Right renal cortex interstitium (tissue), 3 donors: Measurements from ENCODE around the gene HSBP1. TPM values are rescaled to one million over a fixed set of nuclear protein-coding genes. Genes with fewer than 3 reads are reported as not detected.

Experiments
- DNase-seq, 3 donors: peaks; one replicate each; pipeline ENCODE4 v3.0.0-alpha.2; 2013; ENCODE audit warnings: low read depth in 3 of 3, low spot score in 2 of 3
- polyA plus RNA-seq, 3 donors: library from polyadenylated mRNA; unstranded; fragments of 120-200 nt; gene quantifications; one replicate each; pipeline ENCODE4 v1.2.1, GENCODE V29; 2013; ENCODE audit not compliant: insufficient read length in 3 of 3

Gene HSBP1
- polyA plus RNA-seq, 3 donors, result 220 to 247 (median 236) TPM

GRCh38 chr16:83802554-83803205 lies 5.1 kb upstream of the HSBP1 start:
- DNase-seq, result no peak

DNA sequence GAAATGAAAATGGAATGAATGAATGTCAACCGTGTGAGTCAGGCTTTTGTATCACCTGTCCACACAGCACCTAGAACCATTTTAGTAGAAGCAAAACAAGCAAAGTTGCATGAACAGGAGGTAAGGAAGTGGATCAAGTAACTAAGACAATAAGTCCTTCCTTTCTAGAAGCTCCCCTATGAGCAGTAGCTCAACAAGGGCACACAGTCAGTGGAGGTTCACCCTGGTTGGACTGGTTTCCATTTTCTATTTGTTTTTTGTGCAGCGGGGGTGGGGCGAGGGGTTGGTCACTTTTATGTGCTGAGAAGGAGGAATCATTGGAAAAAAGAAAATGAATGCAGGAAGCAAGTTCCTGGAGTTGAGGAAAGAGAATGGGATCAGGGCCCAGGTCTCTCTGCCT lies 4.0 kb upstream of the HSBP1 start:
- DNase-seq, result no peak

GRCh38 chr16:83804366-83804765 lies 3.4 kb upstream of the HSBP1 start:
- DNase-seq, result no peak

GRCh38 chr16:83806036-83806435 lies 1.7 kb upstream of the HSBP1 start:
- no peak for DNase-seq

DNA sequence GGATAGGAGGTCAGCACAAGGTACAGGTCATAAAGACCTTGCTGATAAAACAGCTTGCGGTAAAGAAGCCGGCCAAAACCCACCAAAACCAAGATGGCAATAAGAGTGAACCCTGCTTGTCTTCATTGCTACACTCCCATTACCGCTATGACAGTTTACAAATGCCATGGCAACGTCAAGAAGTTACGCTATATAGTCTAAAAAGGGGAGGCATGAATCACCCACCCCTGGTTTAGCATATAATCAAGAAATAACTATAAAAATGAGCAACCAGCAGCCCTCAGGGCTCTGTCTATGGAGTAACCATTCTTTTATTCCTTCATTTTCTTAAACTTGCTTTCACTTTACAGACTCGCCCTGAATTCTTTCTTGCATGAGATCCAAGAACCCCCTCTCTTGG lies 1.0 kb upstream of the HSBP1 start:
- no peak for DNase-seq

- no peak for DNase-seq
These were observed 460 bp upstream of the HSBP1 start for GRCh38 chr16:83807327-83807709.

DNA sequence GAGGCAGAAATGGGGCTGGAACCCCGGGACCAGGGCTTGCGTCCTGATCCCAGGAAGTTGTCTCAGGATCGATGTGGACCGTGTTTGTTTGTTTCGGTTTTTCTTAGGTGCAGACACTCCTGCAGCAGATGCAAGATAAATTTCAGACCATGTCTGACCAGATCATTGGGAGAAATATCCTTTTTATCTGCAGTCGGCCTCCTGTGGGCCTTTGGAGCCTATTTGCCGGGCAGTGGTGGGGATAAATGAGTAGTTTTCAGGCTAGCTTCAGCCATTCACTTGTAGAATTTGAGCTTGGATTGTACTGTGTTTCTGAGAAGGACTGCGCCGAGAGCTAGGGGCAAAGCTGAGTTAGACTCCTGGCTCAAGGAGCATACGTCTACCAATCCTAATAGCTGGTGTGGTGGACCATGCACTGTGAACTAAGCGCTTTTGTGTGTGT lies 816 bp downstream of the HSBP1 start:
- no peak for DNase-seq

DNA sequence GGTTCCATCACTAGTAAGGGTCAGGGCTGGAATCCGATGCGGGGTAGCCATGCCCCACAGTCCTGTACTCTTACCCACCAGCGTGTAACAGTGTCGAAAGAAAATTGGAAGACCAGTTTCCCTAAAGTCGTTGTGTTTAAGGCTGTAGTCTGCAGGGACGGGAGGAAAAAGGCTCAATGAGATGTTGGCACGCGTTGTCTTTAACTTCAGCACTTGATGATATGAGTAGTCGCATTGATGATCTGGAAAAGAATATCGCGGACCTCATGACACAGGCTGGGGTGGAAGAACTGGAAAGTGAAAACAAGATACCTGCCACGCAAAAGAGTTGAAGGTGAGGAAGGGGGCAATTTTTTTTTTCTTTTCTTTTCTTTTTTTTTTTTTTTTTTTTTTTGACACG lies 1.3 kb downstream of the HSBP1 start:
- no peak for DNase-seq

- DNase-seq, result no peak
These were observed 3.1 kb downstream of the HSBP1 start for GRCh38 chr16:83810901-83811300.

- no peak for DNase-seq
These were observed 6.3 kb downstream of the HSBP1 start for GRCh38 chr16:83813823-83814658.

GRCh38 chr16:83814659-83814985 lies 6.8 kb downstream of the HSBP1 start:
- no peak for DNase-seq

GRCh38 chr16:83817022-83817421 lies 9.2 kb downstream of the HSBP1 start:
- DNase-seq, result no peak

- no peak for DNase-seq
These were observed 10.5 kb downstream of the HSBP1 start for GRCh38 chr16:83818276-83818675.

GRCh38 chr16:83819361-83819760 lies 11.6 kb downstream of the HSBP1 start:
- no peak for DNase-seq

DNA sequence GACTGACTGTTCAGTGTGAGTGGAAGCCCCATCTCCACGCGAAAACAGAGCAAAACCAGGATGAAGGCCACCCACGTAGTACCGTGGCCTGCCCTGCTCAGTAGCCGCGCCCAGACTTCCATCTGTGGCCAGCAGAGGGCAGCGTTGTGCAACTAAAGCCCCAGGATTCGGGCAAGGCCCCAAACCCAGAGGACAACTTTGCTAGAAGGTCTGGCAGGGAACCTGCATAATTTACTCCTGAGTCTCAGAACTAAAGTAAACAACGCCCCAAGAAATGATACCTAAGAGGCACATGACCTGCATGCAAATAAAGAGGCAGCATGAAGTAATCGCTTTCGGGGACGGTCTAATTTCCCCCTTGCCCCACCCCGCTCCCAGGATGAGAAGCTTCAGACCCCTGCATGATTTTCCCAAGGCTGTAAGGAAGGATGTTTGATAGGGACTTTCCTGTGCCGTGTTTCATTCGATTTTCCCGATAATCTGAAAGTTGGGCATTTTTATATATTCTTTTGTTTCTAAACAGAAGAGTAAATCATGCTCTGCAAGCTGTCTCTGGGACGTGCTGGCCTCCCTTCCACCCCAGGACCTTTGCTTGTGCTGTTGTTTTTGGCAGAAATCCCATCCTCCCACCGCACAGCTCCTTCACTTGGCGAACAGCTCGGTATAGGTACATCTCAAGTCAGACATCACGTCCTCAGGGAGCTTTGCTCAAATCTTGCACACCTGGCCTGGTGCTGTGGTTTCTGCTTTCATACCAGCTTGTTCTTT lies 18.6 kb downstream of the HSBP1 start:
- DNase-seq, result peak in 1 of 3 donors; percentile 46

- DNase-seq, result no peak
These were observed 22.5 kb downstream of the HSBP1 start for GRCh38 chr16:83830091-83830768.

DNA sequence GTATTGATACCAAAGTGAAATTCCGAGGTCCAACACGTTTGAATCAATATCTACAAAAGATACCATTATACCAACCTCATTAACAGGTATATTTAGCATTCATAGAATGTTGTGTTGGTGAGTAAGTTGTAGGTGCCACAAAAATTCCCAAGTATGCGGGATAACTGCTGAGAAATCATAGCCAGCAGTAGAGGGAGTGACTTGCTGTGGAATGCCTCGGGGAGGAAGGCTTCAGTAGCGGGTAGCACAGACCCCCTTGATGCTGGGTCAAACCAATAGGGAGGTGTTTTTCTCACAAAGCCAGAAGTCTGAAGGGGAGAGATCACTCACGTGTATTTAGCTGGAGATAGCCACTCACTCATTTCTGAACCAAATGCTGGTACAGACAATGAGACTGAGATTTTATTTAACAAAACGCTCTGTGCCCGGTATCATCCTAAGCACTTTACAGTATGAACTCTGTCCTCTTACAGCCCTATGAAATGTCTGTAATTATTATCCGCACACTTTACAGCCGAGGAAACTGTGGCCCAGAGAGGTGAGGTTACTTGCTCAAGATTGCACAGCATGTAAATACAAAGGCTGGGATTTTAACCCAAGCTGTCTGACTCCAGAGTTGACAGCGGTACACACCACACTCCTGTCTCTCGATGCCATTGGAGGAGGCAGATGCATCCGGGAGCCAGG lies 23.1 kb downstream of the HSBP1 start:
- DNase-seq, result no peak

GRCh38 chr16:83831456-83831987 lies 23.7 kb downstream of the HSBP1 start:
- no peak for DNase-seq

DNA sequence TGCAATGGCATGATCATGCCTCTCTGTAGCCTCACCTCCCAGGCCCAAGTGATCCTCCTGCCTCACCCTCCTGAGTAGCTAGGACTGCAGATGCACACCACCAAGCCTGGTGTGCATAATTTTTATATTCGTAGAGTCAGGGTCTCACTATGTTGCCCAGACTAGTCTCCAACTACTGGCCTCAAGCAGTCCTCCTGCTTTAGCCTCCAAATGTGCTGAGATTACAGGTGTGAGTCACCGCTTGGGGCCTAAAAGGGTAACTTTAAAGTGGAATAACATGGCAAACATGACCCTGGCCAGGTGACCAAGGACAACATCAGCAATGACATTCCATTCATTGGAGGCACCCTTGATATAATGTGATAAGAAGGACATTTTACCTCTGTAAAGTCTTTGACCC lies 26.1 kb downstream of the HSBP1 start:
- DNase-seq, result no peak
